ENCODE data around the gene CPT1C.
A peak's percentile ranks its signal among the peaks of the same experiment; 100 is the strongest.
"Not testable (repeated sequence)": the region's sequence is repeated elsewhere in the genome, so short reads cannot be mapped to it uniquely, and the experiment has no call there.

The CPT1C gene

GRCh38 chr19:49713236-49713845, 22.4 kb downstream of the CPT1C start:
- no peak for TF ChIP-seq SUZ12 (IDR thresholded peaks at IDR 0.05; ENCODE audit: extremely low read depth, insufficient read depth, insufficient read length)
- TF ChIP-seq ZNF274 (IDR thresholded peaks at IDR 0.05; ENCODE audit: low read depth, low read length): no peak
- no peak for TF ChIP-seq YY1 (IDR thresholded peaks at IDR 0.05; ENCODE audit: insufficient read depth, insufficient read length)
- Histone ChIP-seq H3K4me3 (ENCODE audit: insufficient read length, low read depth) (no peak overlapping the region), H3K9ac (ENCODE audit: insufficient read length, low read depth) (peak overlapping the region; percentile 33), H3K27me3 (ENCODE audit: insufficient read depth, insufficient read length) (no peaks in the 10 kb centered on the region), H3K9me3 (ENCODE audit: insufficient read depth, low read length) (no peaks in the 10 kb centered on the region), H3K36me3 (ENCODE audit: insufficient read depth, insufficient read length, low read length) (peaks cover 4% of the 10 kb centered on the region), H3K4me1 (ENCODE audit: insufficient read depth, insufficient read length) (no peaks in the 10 kb centered on the region)
- no peak for DNase-seq (ENCODE audit: low read depth, low spot score)

- Histone ChIP-seq H3K4me1 (ENCODE audit: insufficient read depth, insufficient read length) (no peaks in the 10 kb centered on the region), H3K36me3 (ENCODE audit: insufficient read depth, insufficient read length, low read length) (peaks cover 4% of the 10 kb centered on the region), H3K9ac (ENCODE audit: insufficient read length, low read depth) (no peak overlapping the region), H3K4me3 (ENCODE audit: insufficient read length, low read depth) (no peak overlapping the region), H3K27me3 (ENCODE audit: insufficient read depth, insufficient read length) (no peaks in the 10 kb centered on the region), H3K9me3 (ENCODE audit: insufficient read depth, low read length) (no peaks in the 10 kb centered on the region)
- DNase-seq (ENCODE audit: low read depth, low spot score): no peak
- TF ChIP-seq YY1 (IDR thresholded peaks at IDR 0.05; ENCODE audit: insufficient read depth, insufficient read length): no peak
- TF ChIP-seq SUZ12 (IDR thresholded peaks at IDR 0.05; ENCODE audit: extremely low read depth, insufficient read depth, insufficient read length): no peak
- no peak for TF ChIP-seq ZNF274 (IDR thresholded peaks at IDR 0.05; ENCODE audit: low read depth, low read length)
These were observed 25.2 kb downstream of the CPT1C start for GRCh38 chr19:49716154-49716553.

DNA sequence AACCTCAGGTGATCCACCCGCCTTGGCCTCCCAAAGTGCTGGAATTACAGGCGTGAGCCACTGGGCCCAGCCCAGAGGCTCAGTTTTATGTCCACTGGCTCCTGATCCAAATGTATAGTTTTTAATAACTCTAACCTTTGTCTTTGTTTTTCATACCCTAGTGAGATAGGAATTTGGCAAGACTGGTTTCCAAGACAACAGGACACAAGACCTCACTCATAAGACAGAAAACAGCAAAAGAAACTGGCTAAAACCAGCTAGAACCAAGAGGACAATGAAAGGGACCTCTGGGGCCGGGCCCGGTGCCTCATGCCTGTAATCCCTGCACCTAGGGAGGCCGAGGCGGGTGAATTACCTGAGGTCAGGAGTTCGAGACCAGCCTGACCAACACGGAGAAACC, 27.6 kb downstream of the CPT1C start:
- no peaks in the 10 kb centered on the region for H3K9me3 ChIP-seq (ENCODE audit: insufficient read depth, low read length)
- peaks cover 3% of the 10 kb centered on the region for H3K36me3 ChIP-seq (ENCODE audit: insufficient read depth, insufficient read length, low read length)
- no peak overlapping the region for H3K4me3 ChIP-seq (ENCODE audit: insufficient read length, low read depth)
- H3K27me3 ChIP-seq (ENCODE audit: insufficient read depth, insufficient read length): no peaks in the 10 kb centered on the region
- DNase-seq (ENCODE audit: low read depth, low spot score): no peak
- no peak for TF ChIP-seq YY1 (IDR thresholded peaks at IDR 0.05; ENCODE audit: insufficient read depth, insufficient read length)
- TF ChIP-seq ZNF274 (IDR thresholded peaks at IDR 0.05; ENCODE audit: low read depth, low read length): no peak
- TF ChIP-seq SUZ12 (IDR thresholded peaks at IDR 0.05; ENCODE audit: extremely low read depth, insufficient read depth, insufficient read length): no peak
- H3K9ac ChIP-seq (ENCODE audit: insufficient read length, low read depth): no peak overlapping the region
- no peaks in the 10 kb centered on the region for H3K4me1 ChIP-seq (ENCODE audit: insufficient read depth, insufficient read length)

GRCh38 chr19:49718991-49719390, 28.1 kb downstream of the CPT1C start:
- DNase-seq (ENCODE audit: low read depth, low spot score): no peak
- TF ChIP-seq YY1 (IDR thresholded peaks at IDR 0.05; ENCODE audit: insufficient read depth, insufficient read length) (no peak), SUZ12 (IDR thresholded peaks at IDR 0.05; ENCODE audit: extremely low read depth, insufficient read depth, insufficient read length) (no peak), ZNF274 (IDR thresholded peaks at IDR 0.05; ENCODE audit: low read depth, low read length) (no peak)
- Histone ChIP-seq H3K9ac (ENCODE audit: insufficient read length, low read depth) (no peak overlapping the region), H3K27me3 (ENCODE audit: insufficient read depth, insufficient read length) (no peaks in the 10 kb centered on the region), H3K4me3 (ENCODE audit: insufficient read length, low read depth) (no peak overlapping the region), H3K36me3 (ENCODE audit: insufficient read depth, insufficient read length, low read length) (no peaks in the 10 kb centered on the region), H3K9me3 (ENCODE audit: insufficient read depth, low read length) (no peaks in the 10 kb centered on the region), H3K4me1 (ENCODE audit: insufficient read depth, insufficient read length) (no peaks in the 10 kb centered on the region)

GRCh38 chr19:49719420-49719819, 28.5 kb downstream of the CPT1C start:
- not testable (repeated sequence) for H3K4me1 ChIP-seq (ENCODE audit: insufficient read depth, insufficient read length); DNase-seq (ENCODE audit: low read depth, low spot score); H3K9me3 ChIP-seq (ENCODE audit: insufficient read depth, low read length); H3K27me3 ChIP-seq (ENCODE audit: insufficient read depth, insufficient read length); H3K4me3 ChIP-seq (ENCODE audit: insufficient read length, low read depth); H3K9ac ChIP-seq (ENCODE audit: insufficient read length, low read depth); H3K36me3 ChIP-seq (ENCODE audit: insufficient read depth, insufficient read length, low read length)

- TF ChIP-seq YY1 (IDR thresholded peaks at IDR 0.05; ENCODE audit: insufficient read depth, insufficient read length) (no peak), SUZ12 (IDR thresholded peaks at IDR 0.05; ENCODE audit: extremely low read depth, insufficient read depth, insufficient read length) (no peak), ZNF274 (IDR thresholded peaks at IDR 0.05; ENCODE audit: low read depth, low read length) (no peak)
- no peak overlapping the region for H3K9ac ChIP-seq (ENCODE audit: insufficient read length, low read depth)
- H3K4me3 ChIP-seq (ENCODE audit: insufficient read length, low read depth): no peak overlapping the region
- H3K4me1 ChIP-seq (ENCODE audit: insufficient read depth, insufficient read length): no peaks in the 10 kb centered on the region
- no peaks in the 10 kb centered on the region for H3K27me3 ChIP-seq (ENCODE audit: insufficient read depth, insufficient read length)
- no peaks in the 10 kb centered on the region for H3K36me3 ChIP-seq (ENCODE audit: insufficient read depth, insufficient read length, low read length)
- no peaks in the 10 kb centered on the region for H3K9me3 ChIP-seq (ENCODE audit: insufficient read depth, low read length)
- no peak for DNase-seq (ENCODE audit: low read depth, low spot score)
These were observed 36.5 kb downstream of the CPT1C start for GRCh38 chr19:49727217-49728030.

GRCh38 chr19:49730166-49730565, 39.2 kb downstream of the CPT1C start:
- no peak overlapping the region for H3K4me3 ChIP-seq (ENCODE audit: insufficient read length, low read depth)
- H3K4me1 ChIP-seq (ENCODE audit: insufficient read depth, insufficient read length): peaks cover 2% of the 10 kb centered on the region
- H3K9ac ChIP-seq (ENCODE audit: insufficient read length, low read depth): no peak overlapping the region
- H3K36me3 ChIP-seq (ENCODE audit: insufficient read depth, insufficient read length, low read length): no peaks in the 10 kb centered on the region
- no peaks in the 10 kb centered on the region for H3K9me3 ChIP-seq (ENCODE audit: insufficient read depth, low read length)
- no peaks in the 10 kb centered on the region for H3K27me3 ChIP-seq (ENCODE audit: insufficient read depth, insufficient read length)
- no peak for DNase-seq (ENCODE audit: low read depth, low spot score)
- TF ChIP-seq ZNF274 (IDR thresholded peaks at IDR 0.05; ENCODE audit: low read depth, low read length): no peak
- TF ChIP-seq YY1 (IDR thresholded peaks at IDR 0.05; ENCODE audit: insufficient read depth, insufficient read length): no peak
- TF ChIP-seq SUZ12 (IDR thresholded peaks at IDR 0.05; ENCODE audit: extremely low read depth, insufficient read depth, insufficient read length): no peak
